Erythroblast (primary cell): ENCODE results near the gene SYT1.

Experiments used
- DNase-seq, 2 experiments: peaks; one replicate each; lab custom pipeline; 2025; lab: John Stamatoyannopoulos, UW
- GATA1 ChIP-seq: IDR thresholded peaks from 2 replicates; pipeline ENCODE4 v1.6.1; 2011; ENCODE audit warnings: low read depth, mild to moderate bottlenecking, control low read depth, low read length, moderate library complexity
- POLR2A ChIP-seq: IDR thresholded peaks from 2 replicates; pipeline ENCODE4 v1.6.1; 2011; ENCODE audit warnings: mild to moderate bottlenecking, low read length

SYT1 gene

GRCh38 chr12:78968226-78968625, 103.7 kb downstream of the SYT1 start:
- DNase-seq = no peak
- TF ChIP-seq POLR2A (no peak), GATA1 (no peak)

- DNase-seq = no peak
- TF ChIP-seq POLR2A (no peak), GATA1 (no peak)
Observed at GRCh38 chr12:78970041-78970440, 105.5 kb downstream of the SYT1 start.

- DNase-seq = no peak
- no peak for TF ChIP-seq POLR2A
- TF ChIP-seq GATA1 = no peak
Observed at GRCh38 chr12:78977304-78977867, 112.8 kb downstream of the SYT1 start.

- TF ChIP-seq GATA1 (no peak), POLR2A (no peak)
- no peak for DNase-seq
Observed at GRCh38 chr12:78994168-78994791, 129.7 kb downstream of the SYT1 start.

GRCh38 chr12:79000501-79000900, 135.9 kb downstream of the SYT1 start:
- TF ChIP-seq POLR2A = no peak
- TF ChIP-seq GATA1 = no peak
- DNase-seq = no peak

GRCh38 chr12:79001404-79001803, 136.8 kb downstream of the SYT1 start:
- TF ChIP-seq POLR2A = no peak
- no peak for TF ChIP-seq GATA1
- no peak for DNase-seq

GRCh38 chr12:79006306-79006705, 141.7 kb downstream of the SYT1 start:
- no peak for DNase-seq
- TF ChIP-seq GATA1 (no peak), POLR2A (no peak)

GRCh38 chr12:79008591-79008990, 144.0 kb downstream of the SYT1 start:
- DNase-seq = no peak

GRCh38 chr12:79012636-79013035, 148.1 kb downstream of the SYT1 start:
- no peak for TF ChIP-seq GATA1
- TF ChIP-seq POLR2A = no peak
- DNase-seq = no peak

More at GRCh38 chr12:79008591-79008990, 144.0 kb downstream of the SYT1 start:
- TF ChIP-seq GATA1 = no peak
- no peak for TF ChIP-seq POLR2A

GRCh38 chr12:79016181-79016580, 151.6 kb downstream of the SYT1 start:
- TF ChIP-seq POLR2A (no peak), GATA1 (no peak)
- DNase-seq = no peak

- no peak for DNase-seq
- TF ChIP-seq GATA1 = no peak
- no peak for TF ChIP-seq POLR2A
Observed at GRCh38 chr12:79019672-79020071, 155.1 kb downstream of the SYT1 start.

- no peak for DNase-seq
- TF ChIP-seq GATA1 (no peak), POLR2A (no peak)
Observed at GRCh38 chr12:79020106-79020505, 155.5 kb downstream of the SYT1 start.

GRCh38 chr12:79021021-79021420, 156.4 kb downstream of the SYT1 start:
- DNase-seq = no peak
- TF ChIP-seq POLR2A (no peak), GATA1 (no peak)

GRCh38 chr12:79023261-79023660, 158.7 kb downstream of the SYT1 start:
- TF ChIP-seq POLR2A (no peak), GATA1 (no peak)
- DNase-seq = no peak

GRCh38 chr12:79023784-79024183, 159.2 kb downstream of the SYT1 start:
- no peak for DNase-seq
- TF ChIP-seq GATA1 (no peak), POLR2A (no peak)
